Measurements from ENCODE around the gene GFRA1. TPM values are rescaled to one million over a fixed set of nuclear protein-coding genes. Genes with fewer than 3 reads are reported as not detected.

GFRA1 gene
- total and polyA plus RNA-seq, 10 donors = 0.52 to 36.5 (median 4.5) TPM

DNA sequence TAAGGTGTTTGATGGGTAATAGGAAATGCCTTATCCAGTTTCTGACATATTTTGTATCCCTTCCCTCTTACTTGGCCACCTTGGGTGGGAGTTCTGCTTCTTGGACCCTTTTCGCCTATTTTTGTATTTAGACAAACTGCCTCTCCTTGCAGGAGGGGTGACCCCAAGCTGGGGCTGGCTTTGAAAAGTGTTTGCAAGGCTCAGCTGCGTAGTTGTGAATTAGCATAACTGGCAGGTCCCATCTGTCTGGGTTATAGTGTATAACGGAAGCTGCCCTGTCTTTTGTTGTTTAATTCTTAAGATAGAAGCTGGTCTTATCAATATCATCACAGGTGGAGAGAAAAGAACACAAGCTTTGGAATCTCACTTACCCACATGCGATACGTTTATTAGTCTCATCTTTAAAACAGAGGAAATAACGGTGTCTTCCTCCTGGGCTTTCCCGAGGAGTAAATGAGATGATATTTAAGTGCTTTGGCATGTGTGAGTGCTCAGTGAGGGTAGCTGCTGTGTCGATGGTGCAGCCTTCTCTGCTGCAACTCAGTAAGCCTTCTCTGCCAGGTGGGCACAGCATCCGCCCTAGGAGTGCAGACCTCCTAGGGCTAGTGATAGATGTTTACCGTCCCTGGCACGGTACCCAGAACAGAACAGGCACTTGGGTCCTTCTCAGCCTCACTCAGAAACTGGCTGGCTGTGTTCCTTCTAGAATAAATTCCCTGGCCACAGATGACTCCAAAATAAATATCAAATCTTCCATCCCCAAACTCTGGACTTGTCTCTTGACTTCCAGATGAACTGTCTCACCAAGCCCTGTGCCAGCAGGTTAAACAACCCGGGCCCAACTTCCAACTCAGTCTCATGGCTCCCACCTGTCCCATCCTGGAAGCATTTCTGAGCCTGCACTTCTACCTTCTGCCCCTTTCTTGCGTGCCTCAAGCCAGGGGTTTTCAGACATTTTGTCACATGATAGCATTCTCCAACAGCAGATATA lies 227.3 kb downstream of the GFRA1 start:
- Histone ChIP-seq H3K27ac (no peak overlapping the region), H3K4me1 (no peaks in the 10 kb centered on the region), H3K36me3 (no peaks in the 10 kb centered on the region), H3K4me3 (no peak overlapping the region), H3K27me3 (replicated peaks in 1 of 7) (no peaks in the 10 kb centered on the region), H3K9me3 (no peaks in the 10 kb centered on the region)
- TF ChIP-seq POLR2A (IDR thresholded peaks at IDR 0.05) = no peak
- no peak for TF ChIP-seq POLR2AphosphoS5 (IDR thresholded peaks at IDR 0.05)
- 77 to 89% (median 84%) methylated on average over 13 of the region's 13 CpGs for whole genome bisulfite sequencing, 5 donors
- DNase-seq = no peak
- intact Hi-C loops (cut with DNase I; ENCODE audit: low total_unique reads) = no loop called here

DNA sequence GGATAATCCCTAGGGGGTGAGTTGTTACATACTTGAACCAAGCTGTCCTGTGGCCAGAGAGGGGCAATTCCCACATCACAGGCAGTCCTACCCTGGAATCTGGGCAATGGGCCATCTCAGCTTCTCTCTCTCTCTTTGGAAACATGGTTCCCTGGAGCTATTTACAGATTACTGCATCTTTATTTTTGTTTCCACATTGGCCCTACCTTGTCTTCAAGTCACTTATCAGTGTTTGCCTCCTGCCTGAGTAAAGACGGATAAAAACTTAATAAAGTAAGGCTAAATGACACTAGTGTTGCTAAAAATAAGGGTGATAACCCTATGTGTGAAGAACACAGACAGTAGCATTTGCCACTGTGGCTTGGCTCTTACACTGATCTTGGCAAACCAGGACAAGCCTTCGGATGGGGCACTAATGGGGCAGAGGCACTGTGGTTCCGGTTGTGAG lies 228.2 kb downstream of the GFRA1 start:
- DNase-seq = no peak
- Histone ChIP-seq H3K4me3 (no peak overlapping the region), H3K27me3 (replicated peaks in 1 of 7) (no peaks in the 10 kb centered on the region), H3K9me3 (no peaks in the 10 kb centered on the region), H3K36me3 (no peaks in the 10 kb centered on the region), H3K27ac (no peak overlapping the region), H3K4me1 (no peaks in the 10 kb centered on the region)
- intact Hi-C loops (cut with DNase I; ENCODE audit: low total_unique reads) = no loop called here
- 80 to 95% (median 89%) methylated on average over 3 of the region's 3 CpGs for WGBS, 5 donors
- TF ChIP-seq POLR2AphosphoS5 (IDR thresholded peaks at IDR 0.05) (no peak), POLR2A (IDR thresholded peaks at IDR 0.05) (no peak)
- TF ChIP-seq, protein P1, sequence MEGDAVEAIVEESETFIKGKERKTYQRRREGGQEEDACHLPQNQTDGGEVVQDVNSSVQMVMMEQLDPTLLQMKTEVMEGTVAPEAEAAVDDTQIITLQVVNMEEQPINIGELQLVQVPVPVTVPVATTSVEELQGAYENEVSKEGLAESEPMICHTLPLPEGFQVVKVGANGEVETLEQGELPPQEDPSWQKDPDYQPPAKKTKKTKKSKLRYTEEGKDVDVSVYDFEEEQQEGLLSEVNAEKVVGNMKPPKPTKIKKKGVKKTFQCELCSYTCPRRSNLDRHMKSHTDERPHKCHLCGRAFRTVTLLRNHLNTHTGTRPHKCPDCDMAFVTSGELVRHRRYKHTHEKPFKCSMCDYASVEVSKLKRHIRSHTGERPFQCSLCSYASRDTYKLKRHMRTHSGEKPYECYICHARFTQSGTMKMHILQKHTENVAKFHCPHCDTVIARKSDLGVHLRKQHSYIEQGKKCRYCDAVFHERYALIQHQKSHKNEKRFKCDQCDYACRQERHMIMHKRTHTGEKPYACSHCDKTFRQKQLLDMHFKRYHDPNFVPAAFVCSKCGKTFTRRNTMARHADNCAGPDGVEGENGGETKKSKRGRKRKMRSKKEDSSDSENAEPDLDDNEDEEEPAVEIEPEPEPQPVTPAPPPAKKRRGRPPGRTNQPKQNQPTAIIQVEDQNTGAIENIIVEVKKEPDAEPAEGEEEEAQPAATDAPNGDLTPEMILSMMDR (IDR thresholded peaks at IDR 0.05 in 8 of 11, conservative IDR thresholded peaks at IDR 0.05 in 3 of 11) = no peak

DNA sequence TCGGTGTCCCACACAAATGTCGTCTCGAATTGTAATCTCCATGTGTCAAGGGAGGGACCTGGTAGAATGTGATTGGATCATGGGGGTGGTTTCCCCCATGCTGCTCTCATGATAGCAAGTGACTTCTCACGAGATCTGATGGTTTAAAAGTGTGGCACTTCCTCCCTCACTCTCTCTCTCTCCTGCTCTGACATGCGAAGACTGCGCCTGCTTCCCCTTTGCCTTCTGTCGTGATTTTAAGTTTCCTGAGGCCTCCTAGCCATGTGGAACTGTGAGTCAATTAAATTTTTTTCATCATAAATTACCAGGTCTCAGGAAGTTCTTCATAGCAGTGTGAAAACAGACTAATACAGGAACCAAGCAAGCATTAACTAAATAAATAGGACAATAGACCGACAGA lies 229.1 kb downstream of the GFRA1 start:
- Histone ChIP-seq H3K36me3 (no peaks in the 10 kb centered on the region), H3K27me3 (replicated peaks in 1 of 7) (no peaks in the 10 kb centered on the region), H3K27ac (no peak overlapping the region), H3K4me3 (no peak overlapping the region), H3K4me1 (no peaks in the 10 kb centered on the region), H3K9me3 (no peaks in the 10 kb centered on the region)
- DNase-seq = no peak
- TF ChIP-seq POLR2AphosphoS5 (IDR thresholded peaks at IDR 0.05) (no peak), POLR2A (IDR thresholded peaks at IDR 0.05) (no peak)
- TF ChIP-seq, protein P1 (IDR thresholded peaks at IDR 0.05 in 8 of 11, conservative IDR thresholded peaks at IDR 0.05 in 3 of 11) = no peak
- WGBS, 5 donors = 30 to 58% (median 45%) methylated on average over 8 of the region's 8 CpGs
- intact Hi-C loops (cut with DNase I; ENCODE audit: low total_unique reads) = no loop called here

DNA sequence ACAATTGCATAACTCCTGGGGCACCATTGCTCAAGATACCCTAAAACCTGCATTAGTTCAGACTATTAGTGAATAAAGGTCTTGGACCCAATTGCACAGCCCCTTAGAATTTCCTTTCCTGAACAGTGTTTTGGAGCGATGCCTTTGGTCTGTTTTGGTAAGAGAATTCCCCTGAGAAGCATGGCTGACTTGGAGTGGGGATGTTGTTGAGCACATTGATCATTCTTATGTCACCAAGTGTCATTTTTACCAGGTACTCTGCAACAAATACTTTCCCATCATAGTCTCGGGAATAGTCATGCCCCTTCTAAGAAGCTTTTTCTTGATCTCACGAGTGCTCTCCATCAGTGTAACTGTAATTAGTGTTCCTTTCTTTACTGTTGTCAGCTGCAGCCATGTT lies 229.7 kb downstream of the GFRA1 start:
- no peak for DNase-seq
- Histone ChIP-seq H3K9me3 (no peaks in the 10 kb centered on the region), H3K27ac (no peak overlapping the region), H3K4me1 (no peaks in the 10 kb centered on the region), H3K36me3 (no peaks in the 10 kb centered on the region), H3K4me3 (no peak overlapping the region), H3K27me3 (replicated peaks in 1 of 7) (no peaks in the 10 kb centered on the region)
- 73 to 88% (median 82%) methylated on average over 3 of the region's 3 CpGs for WGBS, 5 donors
- TF ChIP-seq, protein P1 (IDR thresholded peaks at IDR 0.05 in 8 of 11, conservative IDR thresholded peaks at IDR 0.05 in 3 of 11) = no peak
- TF ChIP-seq POLR2A (IDR thresholded peaks at IDR 0.05) (no peak), POLR2AphosphoS5 (IDR thresholded peaks at IDR 0.05) (no peak)
- intact Hi-C loops (cut with DNase I; ENCODE audit: low total_unique reads) = no loop called here

Data from spleen (tissue), 11 donors.